IPS DF 6.9 (cell line): ENCODE measurements around the gene RERE.

Experiments
- DNase-seq: peaks from one replicate; pipeline ENCODE4 v3.0.0-alpha.2; 2013; ENCODE audit warnings: low read depth, low spot score
- H3K27ac ChIP-seq: one replicate; pipeline ENCODE4 v1.5.1; 2013; ENCODE audit warnings: low read length, control low read depth
- H3K27me3 ChIP-seq: 2 replicates; pipeline ENCODE4 v1.6.1; 2013; ENCODE audit warnings: mild to moderate bottlenecking, low read length; ENCODE audit not compliant: control insufficient read depth, insufficient read depth
- H3K36me3 ChIP-seq: 2 replicates; pipeline ENCODE4 v1.6.1; 2013; ENCODE audit warnings: low read length; ENCODE audit not compliant: control insufficient read depth, insufficient read depth
- H3K4me1 ChIP-seq: 2 replicates; pipeline ENCODE4 v1.6.1; 2013; ENCODE audit warnings: low read length; ENCODE audit not compliant: control insufficient read depth, insufficient read depth
- H3K4me3 ChIP-seq: 2 replicates; pipeline ENCODE4 v1.5.1; 2013; ENCODE audit warnings: mild to moderate bottlenecking, low read length
- H3K9me3 ChIP-seq: 2 replicates; pipeline ENCODE4 v1.6.1; 2013; ENCODE audit warnings: low read length, inconsistent platforms; ENCODE audit not compliant: control insufficient read depth, insufficient read depth
- WGBS: extraction: QIAGEN DNeasy Blood & Tissue Kit; methylation state at CpG from one replicate; pipeline ENCODE4 v1.1.7; 2013; ENCODE audit warnings: mixed read lengths, missing lambda C conversion rate; ENCODE audit not compliant: insufficient read length, insufficient coverage; 5-methylcytosine and 5-hydroxymethylcytosine counted together

RERE gene

GRCh38 chr1:8646189-8646588 is 171.3 kb downstream of the RERE start:
- no peak overlapping the region for H3K4me3 ChIP-seq
- H3K27me3 ChIP-seq, result no peaks in the 10 kb centered on the region
- no peak for DNase-seq
- no peaks in the 10 kb centered on the region; the same call in 1 of the 2 replicates for H3K36me3 ChIP-seq
- H3K9me3 ChIP-seq, result no peaks in the 10 kb centered on the region
- no CpG with 5 or more reads among the region's 6 CpGs for WGBS
- H3K4me1 ChIP-seq, result no peaks in the 10 kb centered on the region
- no peak overlapping the region for H3K27ac ChIP-seq

- no peaks in the 10 kb centered on the region; the same call in 1 of the 2 replicates for H3K36me3 ChIP-seq
- no peak overlapping the region for H3K4me3 ChIP-seq
- no peaks in the 10 kb centered on the region for H3K9me3 ChIP-seq
- WGBS, result no CpG with 5 or more reads among the region's 6 CpGs
- no peak overlapping the region for H3K27ac ChIP-seq
- no peaks in the 10 kb centered on the region for H3K27me3 ChIP-seq
- DNase-seq, result no peak
- no peaks in the 10 kb centered on the region for H3K4me1 ChIP-seq
Measured at GRCh38 chr1:8643542-8644536, 173.6 kb downstream of the RERE start.

- Histone ChIP-seq H3K4me1 (no peaks in the 10 kb centered on the region), H3K36me3 (no peaks in the 10 kb centered on the region; the same call in 1 of the 2 replicates), H3K9me3 (no peaks in the 10 kb centered on the region), H3K4me3 (no peak overlapping the region), H3K27me3 (no peaks in the 10 kb centered on the region), H3K27ac (no peak overlapping the region)
- WGBS, result no CpG with 5 or more reads among the region's 2 CpGs
- no peak for DNase-seq
Measured at GRCh38 chr1:8642114-8642513, 175.3 kb downstream of the RERE start.

DNA sequence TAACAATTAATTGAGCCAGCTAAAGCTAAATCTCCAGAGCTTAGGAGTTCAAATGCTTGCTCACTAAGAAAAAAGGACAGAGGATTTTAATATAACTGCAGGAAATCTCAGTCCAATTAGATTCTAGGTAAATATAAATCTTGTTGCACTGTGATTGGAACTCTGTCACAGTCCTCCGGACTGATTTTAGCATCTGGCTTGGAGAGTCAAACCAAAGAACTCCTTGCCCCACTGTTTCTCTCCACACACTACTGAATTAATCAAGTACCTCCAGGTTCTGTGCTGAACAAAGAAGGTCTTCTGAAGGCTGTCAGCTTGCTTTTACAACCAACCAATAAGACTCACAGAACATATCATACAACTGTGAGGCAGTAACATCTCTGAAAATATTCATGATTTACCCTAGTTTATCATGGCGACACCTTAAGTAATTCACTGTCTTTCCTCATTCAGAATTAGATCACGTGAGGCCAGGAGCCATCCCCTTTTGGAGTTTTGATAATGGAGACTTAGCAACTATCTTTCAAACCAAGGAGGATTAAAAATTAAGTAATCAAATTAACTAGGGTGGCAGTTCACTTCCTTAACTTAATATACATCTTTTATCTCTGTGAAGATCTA is 176.0 kb downstream of the RERE start:
- Histone ChIP-seq H3K4me3 (no peak overlapping the region), H3K4me1 (no peaks in the 10 kb centered on the region), H3K36me3 (no peaks in the 10 kb centered on the region; the same call in 1 of the 2 replicates), H3K27ac (no peak overlapping the region), H3K27me3 (no peaks in the 10 kb centered on the region), H3K9me3 (no peaks in the 10 kb centered on the region)
- no CpG with 5 or more reads among the region's 3 CpGs for WGBS
- no peak for DNase-seq

DNA sequence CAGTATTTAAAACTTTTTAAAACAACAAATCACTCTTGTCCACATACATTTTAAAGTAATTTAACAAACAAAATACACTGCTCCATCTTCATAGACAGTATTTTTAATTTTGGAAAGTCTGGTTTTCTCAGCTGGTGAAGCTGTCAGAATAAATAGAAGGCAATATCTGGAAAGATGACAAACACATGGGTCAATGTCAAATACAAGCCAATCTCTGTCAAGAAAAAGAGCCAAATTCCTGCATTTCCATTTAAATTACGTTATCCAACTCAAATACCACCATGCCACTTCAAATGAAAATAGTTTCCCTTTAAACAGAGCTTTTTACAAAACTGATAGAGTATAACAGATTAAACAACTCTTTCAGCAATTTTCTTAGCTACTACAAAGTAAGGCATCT is 176.5 kb downstream of the RERE start:
- Histone ChIP-seq H3K27ac (no peak overlapping the region), H3K9me3 (no peaks in the 10 kb centered on the region), H3K4me1 (no peaks in the 10 kb centered on the region), H3K27me3 (no peaks in the 10 kb centered on the region), H3K36me3 (no peaks in the 10 kb centered on the region; the same call in 1 of the 2 replicates), H3K4me3 (no peak overlapping the region)
- 100% methylated on average over 1 of the region's 1 CpG for WGBS
- no peak for DNase-seq

DNA sequence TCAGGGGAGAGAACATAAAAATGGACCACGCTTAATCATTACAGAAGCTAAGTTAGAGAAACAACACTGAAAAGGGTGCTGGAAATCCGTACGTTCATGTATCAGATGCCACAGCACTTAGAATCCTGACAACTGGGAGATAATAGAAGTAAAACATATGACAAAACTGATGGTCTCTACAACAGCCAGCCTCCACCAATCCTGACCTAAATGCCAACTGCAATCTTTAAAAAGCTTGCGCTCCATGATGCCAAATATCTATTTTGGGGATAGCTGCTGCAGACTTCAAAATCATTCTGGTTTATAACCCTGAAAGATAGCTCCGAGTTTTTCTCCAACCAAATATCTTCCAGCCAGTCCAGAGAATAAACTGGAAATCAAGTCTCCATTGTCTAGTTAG is 178.3 kb downstream of the RERE start:
- Histone ChIP-seq H3K4me1 (no peaks in the 10 kb centered on the region), H3K4me3 (no peak overlapping the region), H3K9me3 (no peaks in the 10 kb centered on the region), H3K27ac (no peak overlapping the region), H3K36me3 (no peaks in the 10 kb centered on the region; the same call in 1 of the 2 replicates), H3K27me3 (no peaks in the 10 kb centered on the region)
- no peak for DNase-seq
- WGBS, result no CpG with 5 or more reads among the region's 5 CpGs

GRCh38 chr1:8633741-8634501 is 183.5 kb downstream of the RERE start:
- Histone ChIP-seq H3K4me3 (no peak overlapping the region), H3K27ac (no peak overlapping the region), H3K9me3 (no peaks in the 10 kb centered on the region), H3K4me1 (no peaks in the 10 kb centered on the region; the same call in 1 of the 2 replicates), H3K27me3 (no peaks in the 10 kb centered on the region), H3K36me3 (0 out of 2 replicates have a peak, but pooled peaks cover 3% of the 10 kb centered on the region)
- no CpG with 5 or more reads among the region's 5 CpGs for WGBS
- no peak for DNase-seq

- DNase-seq, result no peak
- Histone ChIP-seq H3K4me3 (no peak overlapping the region), H3K4me1 (peaks cover 1% of the 10 kb centered on the region), H3K27ac (no peak overlapping the region), H3K27me3 (no peaks in the 10 kb centered on the region), H3K9me3 (no peaks in the 10 kb centered on the region), H3K36me3 (0 out of 2 replicates have a peak, but pooled peaks cover 3% of the 10 kb centered on the region)
- no CpG with 5 or more reads among the region's 4 CpGs for WGBS
Measured at GRCh38 chr1:8632102-8632501, 185.3 kb downstream of the RERE start.

GRCh38 chr1:8631163-8631562 is 186.3 kb downstream of the RERE start:
- Histone ChIP-seq H3K9me3 (no peaks in the 10 kb centered on the region), H3K27me3 (no peaks in the 10 kb centered on the region), H3K4me3 (no peak overlapping the region), H3K4me1 (peaks cover 3% of the 10 kb centered on the region), H3K36me3 (0 out of 2 replicates have a peak, but pooled peaks cover 3% of the 10 kb centered on the region), H3K27ac (no peak overlapping the region)
- WGBS, result no CpG with 5 or more reads among the region's 3 CpGs
- no peak for DNase-seq
